ENCODE data around the gene PPP1R27. TPM values are rescaled to one million over a fixed set of nuclear protein-coding genes. Genes with fewer than 3 reads are reported as not detected.
A peak's percentile ranks its signal among the peaks of the same experiment; 100 is the strongest.

PPP1R27 gene
- total RNA-seq: 0.35 TPM in 1 of 3 replicates, not detected in the others

DNA sequence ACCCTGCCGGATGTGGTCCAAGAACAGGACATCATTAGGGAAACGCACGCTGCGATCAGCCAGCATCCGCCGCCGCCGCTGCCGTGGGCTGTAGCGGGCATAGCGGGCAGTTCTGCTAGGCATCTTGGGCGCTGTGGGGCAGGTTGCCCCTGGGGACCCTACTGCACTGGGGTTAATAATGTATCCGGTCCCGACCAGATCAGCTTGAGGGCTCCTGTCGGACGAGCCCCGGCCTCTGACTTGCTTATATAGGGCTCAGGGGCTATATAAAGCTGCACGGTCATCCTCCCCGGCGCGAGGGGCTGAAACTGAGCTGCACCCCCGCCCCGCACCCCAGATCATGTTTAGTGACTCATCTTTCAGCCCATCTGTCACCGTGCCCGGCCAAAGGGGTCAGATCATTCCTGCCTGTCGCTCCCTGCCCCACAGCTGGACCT is at the start of gene PPP1R27:
Gene PPP1R27, minus strand, starts transcription at position 220 of the 437 bp plus-strand sequence. Its CDS starts 97 bp downstream, at position 123.
- no peaks in the 10 kb centered on the region for H3K9me3 Mint-ChIP-seq
- H3K27me3 Mint-ChIP-seq (ENCODE audit: low read depth): no peaks in the 10 kb centered on the region
- no peaks in the 10 kb centered on the region for H3K36me3 Mint-ChIP-seq
- peak within 1 kb of the TSS; percentile 81 for H3K4me3 Mint-ChIP-seq
- DNase-seq (ENCODE audit: low spot score in 2 of 2, unreplicated experiment in 2 of 2): no peak
- TF ChIP-seq, protein P1, sequence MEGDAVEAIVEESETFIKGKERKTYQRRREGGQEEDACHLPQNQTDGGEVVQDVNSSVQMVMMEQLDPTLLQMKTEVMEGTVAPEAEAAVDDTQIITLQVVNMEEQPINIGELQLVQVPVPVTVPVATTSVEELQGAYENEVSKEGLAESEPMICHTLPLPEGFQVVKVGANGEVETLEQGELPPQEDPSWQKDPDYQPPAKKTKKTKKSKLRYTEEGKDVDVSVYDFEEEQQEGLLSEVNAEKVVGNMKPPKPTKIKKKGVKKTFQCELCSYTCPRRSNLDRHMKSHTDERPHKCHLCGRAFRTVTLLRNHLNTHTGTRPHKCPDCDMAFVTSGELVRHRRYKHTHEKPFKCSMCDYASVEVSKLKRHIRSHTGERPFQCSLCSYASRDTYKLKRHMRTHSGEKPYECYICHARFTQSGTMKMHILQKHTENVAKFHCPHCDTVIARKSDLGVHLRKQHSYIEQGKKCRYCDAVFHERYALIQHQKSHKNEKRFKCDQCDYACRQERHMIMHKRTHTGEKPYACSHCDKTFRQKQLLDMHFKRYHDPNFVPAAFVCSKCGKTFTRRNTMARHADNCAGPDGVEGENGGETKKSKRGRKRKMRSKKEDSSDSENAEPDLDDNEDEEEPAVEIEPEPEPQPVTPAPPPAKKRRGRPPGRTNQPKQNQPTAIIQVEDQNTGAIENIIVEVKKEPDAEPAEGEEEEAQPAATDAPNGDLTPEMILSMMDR (IDR thresholded peaks at IDR 0.05; ENCODE audit: unreplicated experiment): no peak
- peak within 1 kb of the TSS; percentile 96 for H3K27ac Mint-ChIP-seq
- H3K4me1 Mint-ChIP-seq: peaks cover 23% of the 10 kb centered on the region

GRCh38 chr17:81884520-81884919 is 49.7 kb upstream of the PPP1R27 start:
- Mint-ChIP-seq H3K27me3 (ENCODE audit: low read depth) (no peaks in the 10 kb centered on the region), H3K4me3 (no peak overlapping the region), H3K9me3 (no peaks in the 10 kb centered on the region), H3K36me3 (peaks cover 45% of the 10 kb centered on the region), H3K27ac (peak overlapping the region; percentile 25), H3K4me1 (no peaks in the 10 kb centered on the region)
- no peak for DNase-seq (ENCODE audit: low spot score in 2 of 2, unreplicated experiment in 2 of 2)
- TF ChIP-seq, protein P1 (IDR thresholded peaks at IDR 0.05; ENCODE audit: unreplicated experiment): no peak

GRCh38 chr17:81879121-81879520 is 44.3 kb upstream of the PPP1R27 start:
- H3K27me3 Mint-ChIP-seq (ENCODE audit: low read depth): no peaks in the 10 kb centered on the region
- H3K27ac Mint-ChIP-seq: no peak overlapping the region
- peaks cover 32% of the 10 kb centered on the region for H3K36me3 Mint-ChIP-seq
- H3K4me3 Mint-ChIP-seq: no peak overlapping the region
- H3K9me3 Mint-ChIP-seq: no peaks in the 10 kb centered on the region
- TF ChIP-seq, protein P1 (IDR thresholded peaks at IDR 0.05; ENCODE audit: unreplicated experiment): no peak
- no peaks in the 10 kb centered on the region for H3K4me1 Mint-ChIP-seq
- no peak for DNase-seq (ENCODE audit: low spot score in 2 of 2, unreplicated experiment in 2 of 2)

- Mint-ChIP-seq H3K27me3 (ENCODE audit: low read depth) (no peaks in the 10 kb centered on the region), H3K36me3 (peaks cover 30% of the 10 kb centered on the region), H3K4me3 (no peak overlapping the region), H3K9me3 (no peaks in the 10 kb centered on the region), H3K27ac (no peak overlapping the region), H3K4me1 (no peaks in the 10 kb centered on the region)
- no peak for DNase-seq (ENCODE audit: low spot score in 2 of 2, unreplicated experiment in 2 of 2)
- TF ChIP-seq, protein P1 (IDR thresholded peaks at IDR 0.05; ENCODE audit: unreplicated experiment): no peak
Measured at GRCh38 chr17:81878294-81878693, 43.4 kb upstream of the PPP1R27 start.

- TF ChIP-seq, protein P1 (IDR thresholded peaks at IDR 0.05; ENCODE audit: unreplicated experiment): no peak
- no peak for DNase-seq (ENCODE audit: low spot score in 2 of 2, unreplicated experiment in 2 of 2)
- Mint-ChIP-seq H3K36me3 (peaks cover 28% of the 10 kb centered on the region), H3K27ac (no peak overlapping the region), H3K4me1 (peaks cover 4% of the 10 kb centered on the region), H3K27me3 (ENCODE audit: low read depth) (no peaks in the 10 kb centered on the region), H3K4me3 (no peak overlapping the region), H3K9me3 (no peaks in the 10 kb centered on the region)
Measured at GRCh38 chr17:81877569-81877968, 42.7 kb upstream of the PPP1R27 start.

Measured in mesothelial cell of epicardium (in vitro differentiated cells).